BJ (cell line): ENCODE results near the gene NEGR1. TPM values are rescaled to one million over a fixed set of nuclear protein-coding genes. Genes with fewer than 3 reads are reported as not detected.

Experiments used
- CTCF ChIA-PET: fragments of 350-600 bp; formaldehyde crosslinking; extraction: SDS; loops from one replicate; lab custom pipeline; 2021; ENCODE audit warnings: antibody characterized with exemption, inconsistent platforms; lab: Yijun Ruan, JAX
- POLR2A ChIA-PET: fragments of 300-600 bp; sonication (Branson Sonifier 250); formaldehyde crosslinking; extraction: SDS; loops from one replicate; lab custom pipeline; 2021; ENCODE audit warnings: antibody characterized with exemption; lab: Charles Lee
- DNase-seq: peaks from one replicate; pipeline ENCODE4 v3.0.0-alpha.2; 2011; ENCODE audit warnings: low read depth
- H3K27me3 ChIP-seq: 2 replicates; pipeline ENCODE4 v1.6.0; 2011; ENCODE audit warnings: low read length; ENCODE audit not compliant: control insufficient read depth, insufficient read depth
- H3K36me3 ChIP-seq: 2 replicates; pipeline ENCODE4 v1.5.1; 2011; ENCODE audit warnings: low read length; ENCODE audit not compliant: control insufficient read depth, insufficient read depth
- H3K4me3 ChIP-seq: 2 replicates; pipeline ENCODE4 v1.5.1; 2011; ENCODE audit warnings: low read depth, mild to moderate bottlenecking, control low read depth, low read length
- CTCF ChIP-seq: IDR thresholded peaks from 2 replicates; pipeline ENCODE4 v1.5.1; 2011; ENCODE audit warnings: low read depth, mild to moderate bottlenecking, control low read depth, inconsistent platforms, low read length, moderate library complexity; ENCODE audit not compliant: insufficient read depth
- polyA plus RNA-seq: library from polyadenylated mRNA; depleted of rRNA; stranded (reverse); fragments of >200 nt; gene quantifications from 2 replicates; pipeline ENCODE4 v1.2.3, GENCODE V29; 2011

Gene NEGR1
- polyA plus RNA-seq, 1 experiment = 15.4 TPM

- no peak for DNase-seq
- POLR2A ChIA-PET = no interaction called here
- CTCF ChIA-PET = no interaction called here
- Histone ChIP-seq H3K27me3 (no peaks in the 10 kb centered on the region), H3K4me3 (no peak overlapping the region), H3K36me3 (no peaks in the 10 kb centered on the region)
- TF ChIP-seq CTCF = no peak
Observed at GRCh38 chr1:72109916-72110315, 172.4 kb downstream of the NEGR1 start.

- Histone ChIP-seq H3K4me3 (no peak overlapping the region), H3K27me3 (no peaks in the 10 kb centered on the region), H3K36me3 (no peaks in the 10 kb centered on the region)
- TF ChIP-seq CTCF = no peak
- ChIA-PET POLR2A (no interaction called here), CTCF (no interaction called here)
- no peak for DNase-seq
Observed at GRCh38 chr1:72105201-72105600, 177.1 kb downstream of the NEGR1 start.

- ChIA-PET CTCF (no interaction called here), POLR2A (no interaction called here)
- no peaks in the 10 kb centered on the region for H3K27me3 ChIP-seq
- TF ChIP-seq CTCF = no peak
- no peak for DNase-seq
- no peak overlapping the region for H3K4me3 ChIP-seq
- H3K36me3 ChIP-seq = no peaks in the 10 kb centered on the region
Observed at GRCh38 chr1:72101840-72102632, 180.3 kb downstream of the NEGR1 start.

- H3K36me3 ChIP-seq = no peaks in the 10 kb centered on the region
- POLR2A ChIA-PET = no interaction called here
- CTCF ChIA-PET = no interaction called here
- H3K4me3 ChIP-seq = no peak overlapping the region
- DNase-seq = no peak
- no peaks in the 10 kb centered on the region for H3K27me3 ChIP-seq
- TF ChIP-seq CTCF = no peak
Observed at GRCh38 chr1:72100771-72101170, 181.6 kb downstream of the NEGR1 start.

GRCh38 chr1:72097851-72098570 is 184.3 kb downstream of the NEGR1 start:
- Histone ChIP-seq H3K36me3 (no peaks in the 10 kb centered on the region), H3K27me3 (no peaks in the 10 kb centered on the region), H3K4me3 (no peak overlapping the region)
- POLR2A ChIA-PET = no interaction called here
- DNase-seq = no peak
- TF ChIP-seq CTCF = no peak
- CTCF ChIA-PET = no interaction called here
